ENCODE results near the gene FZD4. TPM values are rescaled to one million over a fixed set of nuclear protein-coding genes. Genes with fewer than 3 reads are reported as not detected.
"Not testable (repeated sequence)": the region's sequence is repeated elsewhere in the genome, so short reads cannot be mapped to it uniquely, and the experiment has no call there.

FZD4 gene
- total RNA-seq, 2 experiments from 2014 or later, result not detected

DNA sequence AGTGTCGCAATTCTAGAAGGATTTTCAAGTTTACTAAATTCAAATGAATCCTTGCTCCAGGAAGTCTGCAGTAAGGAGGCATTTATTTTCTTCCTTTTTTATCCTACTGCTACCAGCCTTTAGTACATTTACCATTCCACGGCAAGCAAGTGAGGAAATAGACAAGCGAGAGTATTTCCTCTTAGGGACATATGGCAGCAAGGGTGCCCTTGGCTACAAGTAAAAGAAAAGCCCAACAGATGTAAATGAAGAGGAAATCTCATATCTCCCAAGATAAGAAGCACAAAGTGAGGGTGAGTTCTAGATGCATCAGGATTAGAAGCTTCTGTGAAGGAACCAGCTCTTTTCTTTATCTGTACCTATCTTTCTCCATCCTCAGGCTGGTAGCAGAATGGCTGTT is 37.8 kb upstream of the FZD4 start:
- no peak overlapping the region for H3K27ac ChIP-seq (ENCODE audit: low read depth in 1 of 2, low read length in 2 of 2)
- no peak for DNase-seq
- intact Hi-C loops (cut with DNase I, micrococcal nuclease), result loop anchor here in 1 of 2 experiments (10.0 kb wide), 1 partner anchor 348 kb away; no protein-coding TSS in a partner anchor
- Mint-ChIP-seq H3K36me3 (ENCODE audit: low read depth) (no peaks in the 10 kb centered on the region), H3K9me3 (no peaks in the 10 kb centered on the region), H3K27ac (no peak overlapping the region), H3K4me1 (ENCODE audit: low read depth) (no peaks in the 10 kb centered on the region), H3K4me3 (no peak overlapping the region), H3K27me3 (peaks cover 4% of the 10 kb centered on the region)
- no peaks in the 10 kb centered on the region for H3K27me3 ChIP-seq (ENCODE audit: control insufficient read depth in 1 of 2, insufficient read depth in 2 of 2, low read length in 2 of 2)
- H3K4me1 ChIP-seq (ENCODE audit: insufficient read depth, low read length), result no peaks in the 10 kb centered on the region
- H3K9me3 ChIP-seq (ENCODE audit: control insufficient read depth in 1 of 2, insufficient read depth in 1 of 2, low read length in 2 of 2), result no peaks in the 10 kb centered on the region
- ChIA-PET CTCF (no interaction called here), POLR2A (no interaction called here)
- TF ChIP-seq, protein P1, sequence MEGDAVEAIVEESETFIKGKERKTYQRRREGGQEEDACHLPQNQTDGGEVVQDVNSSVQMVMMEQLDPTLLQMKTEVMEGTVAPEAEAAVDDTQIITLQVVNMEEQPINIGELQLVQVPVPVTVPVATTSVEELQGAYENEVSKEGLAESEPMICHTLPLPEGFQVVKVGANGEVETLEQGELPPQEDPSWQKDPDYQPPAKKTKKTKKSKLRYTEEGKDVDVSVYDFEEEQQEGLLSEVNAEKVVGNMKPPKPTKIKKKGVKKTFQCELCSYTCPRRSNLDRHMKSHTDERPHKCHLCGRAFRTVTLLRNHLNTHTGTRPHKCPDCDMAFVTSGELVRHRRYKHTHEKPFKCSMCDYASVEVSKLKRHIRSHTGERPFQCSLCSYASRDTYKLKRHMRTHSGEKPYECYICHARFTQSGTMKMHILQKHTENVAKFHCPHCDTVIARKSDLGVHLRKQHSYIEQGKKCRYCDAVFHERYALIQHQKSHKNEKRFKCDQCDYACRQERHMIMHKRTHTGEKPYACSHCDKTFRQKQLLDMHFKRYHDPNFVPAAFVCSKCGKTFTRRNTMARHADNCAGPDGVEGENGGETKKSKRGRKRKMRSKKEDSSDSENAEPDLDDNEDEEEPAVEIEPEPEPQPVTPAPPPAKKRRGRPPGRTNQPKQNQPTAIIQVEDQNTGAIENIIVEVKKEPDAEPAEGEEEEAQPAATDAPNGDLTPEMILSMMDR (IDR thresholded peaks at IDR 0.05), result no peak
- no peak for ATAC-seq (ENCODE audit: poor library complexity)
- no peak overlapping the region for H3K4me3 ChIP-seq (ENCODE audit: low read length)
- H3K36me3 ChIP-seq (ENCODE audit: insufficient read depth, low read length), result no peaks in the 10 kb centered on the region

DNA sequence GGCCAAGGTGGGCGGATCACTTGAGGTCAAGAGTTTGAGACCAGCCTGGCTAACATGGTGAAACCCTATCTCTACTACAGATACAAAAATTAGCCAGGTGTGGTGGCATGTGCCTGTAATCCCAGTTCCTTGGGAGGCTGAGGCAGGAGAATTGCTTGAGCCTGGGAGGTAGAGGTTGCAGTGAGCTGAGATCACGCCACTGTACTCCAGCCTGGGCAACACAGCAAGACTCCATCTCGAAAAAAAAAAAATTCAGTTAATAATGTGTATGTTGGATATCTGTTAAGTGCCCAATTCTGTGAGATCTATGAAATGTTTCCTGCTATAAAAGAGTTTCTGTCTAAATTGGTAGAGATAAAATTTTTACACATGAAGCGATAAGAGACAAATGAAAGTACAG is 37.1 kb upstream of the FZD4 start:
- H3K36me3 Mint-ChIP-seq (ENCODE audit: low read depth); H3K4me3 Mint-ChIP-seq; H3K27ac ChIP-seq (ENCODE audit: low read depth in 1 of 2, low read length in 2 of 2); H3K4me3 ChIP-seq (ENCODE audit: low read length); DNase-seq; H3K9me3 ChIP-seq (ENCODE audit: control insufficient read depth in 1 of 2, insufficient read depth in 1 of 2, low read length in 2 of 2); ATAC-seq (ENCODE audit: poor library complexity); H3K27ac Mint-ChIP-seq; H3K9me3 Mint-ChIP-seq; H3K27me3 ChIP-seq (ENCODE audit: control insufficient read depth in 1 of 2, insufficient read depth in 2 of 2, low read length in 2 of 2); H3K27me3 Mint-ChIP-seq; H3K4me1 Mint-ChIP-seq (ENCODE audit: low read depth); POLR2A ChIA-PET; H3K36me3 ChIP-seq (ENCODE audit: insufficient read depth, low read length); CTCF ChIA-PET; H3K4me1 ChIP-seq (ENCODE audit: insufficient read depth, low read length): not testable (repeated sequence)
- intact Hi-C loops (cut with DNase I, micrococcal nuclease), result loop anchor here in 1 of 2 experiments (10.0 kb wide), 1 partner anchor 348 kb away; no protein-coding TSS in a partner anchor

GRCh38 chr11:86991341-86991740 is 36.1 kb upstream of the FZD4 start:
- Mint-ChIP-seq H3K4me3 (no peak overlapping the region), H3K27ac (no peak overlapping the region), H3K27me3 (peaks cover 4% of the 10 kb centered on the region), H3K9me3 (no peaks in the 10 kb centered on the region), H3K36me3 (ENCODE audit: low read depth) (no peaks in the 10 kb centered on the region), H3K4me1 (ENCODE audit: low read depth) (no peaks in the 10 kb centered on the region)
- Histone ChIP-seq H3K4me1 (ENCODE audit: insufficient read depth, low read length) (no peaks in the 10 kb centered on the region), H3K27ac (ENCODE audit: low read depth in 1 of 2, low read length in 2 of 2) (no peak overlapping the region), H3K36me3 (ENCODE audit: insufficient read depth, low read length) (no peaks in the 10 kb centered on the region), H3K27me3 (ENCODE audit: control insufficient read depth in 1 of 2, insufficient read depth in 2 of 2, low read length in 2 of 2) (peaks cover 0 to 3% of the 10 kb centered on the region in 2 experiments), H3K9me3 (ENCODE audit: control insufficient read depth in 1 of 2, insufficient read depth in 1 of 2, low read length in 2 of 2) (no peaks in the 10 kb centered on the region), H3K4me3 (ENCODE audit: low read length) (no peak overlapping the region)
- DNase-seq (no peak), ATAC-seq (ENCODE audit: poor library complexity) (no peak)
- TF ChIP-seq, protein P1 (IDR thresholded peaks at IDR 0.05), result no peak
- ChIA-PET POLR2A (no interaction called here), CTCF (interaction anchor here (0.6 kb wide), 1 partner anchor 1779 kb away, joined by 3 read pairs; no protein-coding TSS in a partner anchor)
- intact Hi-C loops (cut with DNase I, micrococcal nuclease), result loop anchor here in 1 of 2 experiments (10.0 kb wide), 1 partner anchor 347 kb away; no protein-coding TSS in a partner anchor

- Mint-ChIP-seq H3K27me3 (peaks cover 4% of the 10 kb centered on the region), H3K27ac (no peak overlapping the region), H3K4me1 (ENCODE audit: low read depth) (no peaks in the 10 kb centered on the region), H3K36me3 (ENCODE audit: low read depth) (no peaks in the 10 kb centered on the region), H3K9me3 (no peaks in the 10 kb centered on the region), H3K4me3 (no peak overlapping the region)
- POLR2A ChIA-PET, result no interaction called here
- Histone ChIP-seq H3K4me3 (ENCODE audit: low read length) (no peak overlapping the region), H3K27me3 (ENCODE audit: control insufficient read depth in 1 of 2, insufficient read depth in 2 of 2, low read length in 2 of 2) (peaks cover 0 to 3% of the 10 kb centered on the region in 2 experiments), H3K9me3 (ENCODE audit: control insufficient read depth in 1 of 2, insufficient read depth in 1 of 2, low read length in 2 of 2) (no peaks in the 10 kb centered on the region), H3K36me3 (ENCODE audit: insufficient read depth, low read length) (no peaks in the 10 kb centered on the region), H3K4me1 (ENCODE audit: insufficient read depth, low read length) (no peaks in the 10 kb centered on the region), H3K27ac (ENCODE audit: low read depth in 1 of 2, low read length in 2 of 2) (no peak overlapping the region)
- no peak for DNase-seq
- no peak for ATAC-seq (ENCODE audit: poor library complexity)
- intact Hi-C loops (cut with DNase I, micrococcal nuclease), result loop anchor here in 1 of 2 experiments (10.0 kb wide), 1 partner anchor 346 kb away; no protein-coding TSS in a partner anchor
- CTCF ChIA-PET, result no interaction called here
- TF ChIP-seq, protein P1 (IDR thresholded peaks at IDR 0.05), result no peak
Measured at GRCh38 chr11:86990515-86990914, 35.3 kb upstream of the FZD4 start.

All from CD4-positive, alpha-beta T cell (primary cell).